Esophagus muscularis mucosa (tissue), 4 donors: ENCODE data around the gene HS6ST1.

ENCODE experiments used
- EP300 ChIP-seq: sonication (generic); formaldehyde crosslinking; IDR thresholded peaks from one replicate; pipeline ENCODE4 v1.6.1; 2017; ENCODE audit warnings: antibody characterized with exemption
- POLR2A ChIP-seq: fragments of 450-650 bp; IDR thresholded peaks from one replicate; pipeline ENCODE4 v1.6.1; 2017; ENCODE audit warnings: antibody characterized with exemption, moderate library complexity, mild to moderate bottlenecking, low read depth
- POLR2AphosphoS5 ChIP-seq, 2 donors: sonication (generic); formaldehyde crosslinking; IDR thresholded peaks; one replicate each; pipeline ENCODE4 v1.6.1; 2017; ENCODE audit warnings: antibody characterized with exemption in 2 of 2
- TF ChIP-seq, protein P1 (sequence below), 3 experiments: fragments of 200-600 bp in 2 of 3; fragments of 450-650 bp in 1 of 3; sonication (generic) in 2 of 3; IDR thresholded peaks; one replicate each; pipeline ENCODE4 v1.5.1; 2017 to 2019; ENCODE audit warnings: antibody characterized with exemption in 3 of 3, mild to moderate bottlenecking in 2 of 3, moderate library complexity in 1 of 3

DNA sequence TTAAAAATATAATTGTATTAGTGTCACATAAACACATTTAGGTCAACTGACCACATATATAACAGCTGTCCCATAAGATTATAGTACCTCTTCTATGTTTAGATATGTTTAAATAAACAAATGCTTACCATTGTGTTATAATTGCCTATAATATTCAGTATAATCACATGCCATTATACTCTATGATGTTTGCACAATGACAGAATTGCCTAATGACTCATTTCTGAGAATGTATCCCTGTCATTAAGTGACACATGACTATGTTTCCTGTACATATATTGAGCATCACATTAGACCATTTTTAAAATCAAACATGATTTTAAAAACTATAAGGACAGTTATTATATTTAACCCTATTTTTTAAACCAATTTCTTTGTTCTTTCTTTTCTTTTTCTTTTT lies 89.8 kb downstream of the HS6ST1 start:
- TF ChIP-seq, protein P1, sequence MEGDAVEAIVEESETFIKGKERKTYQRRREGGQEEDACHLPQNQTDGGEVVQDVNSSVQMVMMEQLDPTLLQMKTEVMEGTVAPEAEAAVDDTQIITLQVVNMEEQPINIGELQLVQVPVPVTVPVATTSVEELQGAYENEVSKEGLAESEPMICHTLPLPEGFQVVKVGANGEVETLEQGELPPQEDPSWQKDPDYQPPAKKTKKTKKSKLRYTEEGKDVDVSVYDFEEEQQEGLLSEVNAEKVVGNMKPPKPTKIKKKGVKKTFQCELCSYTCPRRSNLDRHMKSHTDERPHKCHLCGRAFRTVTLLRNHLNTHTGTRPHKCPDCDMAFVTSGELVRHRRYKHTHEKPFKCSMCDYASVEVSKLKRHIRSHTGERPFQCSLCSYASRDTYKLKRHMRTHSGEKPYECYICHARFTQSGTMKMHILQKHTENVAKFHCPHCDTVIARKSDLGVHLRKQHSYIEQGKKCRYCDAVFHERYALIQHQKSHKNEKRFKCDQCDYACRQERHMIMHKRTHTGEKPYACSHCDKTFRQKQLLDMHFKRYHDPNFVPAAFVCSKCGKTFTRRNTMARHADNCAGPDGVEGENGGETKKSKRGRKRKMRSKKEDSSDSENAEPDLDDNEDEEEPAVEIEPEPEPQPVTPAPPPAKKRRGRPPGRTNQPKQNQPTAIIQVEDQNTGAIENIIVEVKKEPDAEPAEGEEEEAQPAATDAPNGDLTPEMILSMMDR (IDR thresholded peaks at IDR 0.05) = no peak
- TF ChIP-seq POLR2A (no peak), POLR2AphosphoS5 (IDR thresholded peaks at IDR 0.05) (no peak), EP300 (no peak)
